Esophagus muscularis mucosa (tissue), 4 donors: ENCODE data around the gene DGAT2. TPM values are rescaled to one million over a fixed set of nuclear protein-coding genes. Genes with fewer than 3 reads are reported as not detected.

Experiments used
- DNase-seq: peaks from one replicate; pipeline ENCODE4 v3.0.0-alpha.2; 2017; ENCODE audit errors: extremely low spot score
- H3K27ac ChIP-seq, 4 donors: fragments of 200-600 bp; sonication (generic); replicated peaks in 1 of 4; 1 replicate in 3 of 4; 2 replicates in 1 of 4; pipeline ENCODE4 v1.5.1; 2016 to 2019; ENCODE audit warnings: mild to moderate bottlenecking in 1 of 4
- H3K27me3 ChIP-seq, 4 donors: fragments of 200-600 bp; sonication (generic); one replicate each; pipeline versions ENCODE4 v1.5.1 to v1.6.0; 2016 to 2019
- H3K36me3 ChIP-seq, 4 donors: fragments of 200-600 bp; sonication (generic); one replicate each; pipeline ENCODE4 v1.5.1; 2016 to 2019
- H3K4me1 ChIP-seq, 4 donors: fragments of 200-600 bp; sonication (generic); one replicate each; pipeline ENCODE4 v1.5.1; 2016 to 2019
- H3K4me3 ChIP-seq, 4 donors: fragments of 200-600 bp; sonication (generic); 1 replicate in 2 of 4; 2 replicates in 2 of 4; pipeline ENCODE4 v1.5.1; 2016 to 2019; ENCODE audit warnings: mild to moderate bottlenecking in 4 of 4, moderate library complexity in 1 of 4
- H3K9me3 ChIP-seq, 4 donors: fragments of 200-600 bp; sonication (generic); 1 replicate in 3 of 4; 2 replicates in 1 of 4; pipeline ENCODE4 v1.5.1; 2016 to 2019
- CTCF ChIP-seq, 3 experiments: fragments of 200-600 bp in 2 of 3; fragments of 450-650 bp in 1 of 3; sonication (generic) in 2 of 3; IDR thresholded peaks; one replicate each; pipeline ENCODE4 v1.5.1; 2017 to 2019; ENCODE audit warnings: antibody characterized with exemption in 3 of 3, mild to moderate bottlenecking in 2 of 3, moderate library complexity in 1 of 3
- EP300 ChIP-seq: sonication (generic); formaldehyde crosslinking; IDR thresholded peaks from one replicate; pipeline ENCODE4 v1.6.1; 2017; ENCODE audit warnings: antibody characterized with exemption
- POLR2A ChIP-seq: fragments of 450-650 bp; IDR thresholded peaks from one replicate; pipeline ENCODE4 v1.6.1; 2017; ENCODE audit warnings: antibody characterized with exemption, moderate library complexity, mild to moderate bottlenecking, low read depth
- POLR2AphosphoS5 ChIP-seq, 2 donors: sonication (generic); formaldehyde crosslinking; IDR thresholded peaks; one replicate each; pipeline ENCODE4 v1.6.1; 2017; ENCODE audit warnings: antibody characterized with exemption in 2 of 2
- whole genome bisulfite sequencing: methylation state at CpG from one replicate; pipeline ENCODE4 v1.1.5; 2018; 5-methylcytosine and 5-hydroxymethylcytosine counted together
- intact Hi-C: fragments of 100-400 bp; cut with DNase I; formaldehyde crosslinking; loops from one replicate; pipeline ENCODE4 v1.15.1; 2023
- total RNA-seq, 4 donors: library from RNA; depleted of rRNA; stranded (reverse); fragments of >200 nt; gene quantifications; one replicate each; pipeline versions ENCODE4 v1.1.0 to v1.2.1, GENCODE V29; 2016

The DGAT2 gene
- total RNA-seq, 4 donors from 2014 or later: 0.83 to 6.5 (median 2.0) TPM

- Histone ChIP-seq H3K4me3 (no peak overlapping the region), H3K27me3 (no peaks in the 10 kb centered on the region), H3K4me1 (peaks cover 7 to 19% (median 14%) of the 10 kb centered on the region in 4 donors), H3K36me3 (no peaks in the 10 kb centered on the region), H3K9me3 (no peaks in the 10 kb centered on the region), H3K27ac (no peak overlapping the region)
- no peak for DNase-seq
- WGBS: no CpG with 5 or more reads among the region's 5 CpGs
- intact Hi-C loops: no loop called here
- TF ChIP-seq CTCF (IDR thresholded peaks at IDR 0.05): no peak
- no peak for TF ChIP-seq EP300
- no peak for TF ChIP-seq POLR2A
- no peak for TF ChIP-seq POLR2AphosphoS5 (IDR thresholded peaks at IDR 0.05)
Measured at GRCh38 chr11:75733431-75734107, 35.0 kb upstream of the DGAT2 start.

- Histone ChIP-seq H3K27ac (no peak overlapping the region), H3K27me3 (no peaks in the 10 kb centered on the region), H3K4me1 (peaks cover 7 to 19% (median 14%) of the 10 kb centered on the region in 4 donors), H3K9me3 (no peaks in the 10 kb centered on the region), H3K4me3 (no peak overlapping the region), H3K36me3 (no peaks in the 10 kb centered on the region)
- intact Hi-C loops: no loop called here
- no peak for DNase-seq
- WGBS: 67% methylated on average over 5 of the region's 5 CpGs
- TF ChIP-seq CTCF (IDR thresholded peaks at IDR 0.05) (no peak), POLR2A (no peak), EP300 (no peak), POLR2AphosphoS5 (IDR thresholded peaks at IDR 0.05) (no peak)
Measured at GRCh38 chr11:75734491-75735180, 33.9 kb upstream of the DGAT2 start.

- intact Hi-C loops: no loop called here
- no peaks in the 10 kb centered on the region for H3K27me3 ChIP-seq
- peaks cover 7 to 19% (median 14%) of the 10 kb centered on the region in 4 donors for H3K4me1 ChIP-seq
- no peak for DNase-seq
- 90% methylated on average over 4 of the region's 4 CpGs for WGBS
- TF ChIP-seq POLR2AphosphoS5 (IDR thresholded peaks at IDR 0.05) (no peak), EP300 (no peak), POLR2A (no peak), CTCF (IDR thresholded peaks at IDR 0.05) (no peak)
- H3K27ac ChIP-seq: no peak overlapping the region
- no peaks in the 10 kb centered on the region for H3K9me3 ChIP-seq
- no peaks in the 10 kb centered on the region for H3K36me3 ChIP-seq
- H3K4me3 ChIP-seq: no peak overlapping the region
Measured at GRCh38 chr11:75735181-75735845, 33.3 kb upstream of the DGAT2 start.

- 96% methylated on average over 6 of the region's 6 CpGs for WGBS
- intact Hi-C loops: no loop called here
- Histone ChIP-seq H3K4me1 (peaks cover 7 to 19% (median 14%) of the 10 kb centered on the region in 4 donors), H3K27me3 (no peaks in the 10 kb centered on the region), H3K27ac (no peak overlapping the region), H3K4me3 (no peak overlapping the region), H3K36me3 (no peaks in the 10 kb centered on the region), H3K9me3 (no peaks in the 10 kb centered on the region)
- TF ChIP-seq EP300 (no peak), POLR2AphosphoS5 (IDR thresholded peaks at IDR 0.05) (no peak), CTCF (IDR thresholded peaks at IDR 0.05) (no peak), POLR2A (no peak)
- no peak for DNase-seq
Measured at GRCh38 chr11:75737314-75737713, 31.3 kb upstream of the DGAT2 start.
